ENCODE results near the gene C1QTNF12.
A peak's percentile ranks its signal among the peaks of the same experiment; 100 is the strongest.

The C1QTNF12 gene

GRCh38 chr1:1232796-1233566, 13.5 kb downstream of the C1QTNF12 start:
- H3K27ac ChIP-seq, result peak overlapping the region; percentile 97
- TF ChIP-seq, protein P1, sequence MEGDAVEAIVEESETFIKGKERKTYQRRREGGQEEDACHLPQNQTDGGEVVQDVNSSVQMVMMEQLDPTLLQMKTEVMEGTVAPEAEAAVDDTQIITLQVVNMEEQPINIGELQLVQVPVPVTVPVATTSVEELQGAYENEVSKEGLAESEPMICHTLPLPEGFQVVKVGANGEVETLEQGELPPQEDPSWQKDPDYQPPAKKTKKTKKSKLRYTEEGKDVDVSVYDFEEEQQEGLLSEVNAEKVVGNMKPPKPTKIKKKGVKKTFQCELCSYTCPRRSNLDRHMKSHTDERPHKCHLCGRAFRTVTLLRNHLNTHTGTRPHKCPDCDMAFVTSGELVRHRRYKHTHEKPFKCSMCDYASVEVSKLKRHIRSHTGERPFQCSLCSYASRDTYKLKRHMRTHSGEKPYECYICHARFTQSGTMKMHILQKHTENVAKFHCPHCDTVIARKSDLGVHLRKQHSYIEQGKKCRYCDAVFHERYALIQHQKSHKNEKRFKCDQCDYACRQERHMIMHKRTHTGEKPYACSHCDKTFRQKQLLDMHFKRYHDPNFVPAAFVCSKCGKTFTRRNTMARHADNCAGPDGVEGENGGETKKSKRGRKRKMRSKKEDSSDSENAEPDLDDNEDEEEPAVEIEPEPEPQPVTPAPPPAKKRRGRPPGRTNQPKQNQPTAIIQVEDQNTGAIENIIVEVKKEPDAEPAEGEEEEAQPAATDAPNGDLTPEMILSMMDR (conservative IDR thresholded peaks at IDR 0.05), result no peak

DNA sequence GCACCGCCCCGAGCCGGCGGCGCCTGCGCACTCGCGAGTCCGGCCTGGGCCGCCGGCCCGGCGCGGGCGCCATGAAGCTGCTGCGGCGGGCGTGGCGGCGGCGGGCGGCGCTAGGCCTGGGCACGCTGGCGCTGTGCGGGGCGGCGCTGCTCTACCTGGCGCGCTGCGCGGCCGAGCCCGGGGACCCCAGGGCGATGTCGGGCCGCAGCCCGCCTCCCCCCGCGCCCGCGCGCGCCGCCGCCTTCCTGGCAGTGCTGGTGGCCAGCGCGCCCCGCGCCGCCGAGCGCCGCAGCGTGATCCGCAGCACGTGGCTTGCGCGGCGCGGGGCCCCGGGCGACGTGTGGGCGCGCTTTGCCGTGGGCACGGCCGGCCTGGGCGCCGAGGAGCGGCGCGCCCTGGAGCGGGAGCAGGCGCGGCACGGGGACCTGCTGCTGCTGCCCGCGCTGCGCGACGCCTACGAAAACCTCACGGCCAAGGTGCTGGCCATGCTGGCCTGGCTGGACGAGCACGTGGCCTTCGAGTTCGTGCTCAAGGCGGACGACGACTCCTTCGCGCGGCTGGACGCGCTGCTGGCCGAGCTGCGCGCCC, 14.2 kb downstream of the C1QTNF12 start, which contains the start of gene B3GALT6:
Gene B3GALT6 (plus strand): TSS at position 30 of the 588 bp plus-strand sequence. CDS start 42 bp downstream, at position 72.
- TF ChIP-seq, protein P1 (conservative IDR thresholded peaks at IDR 0.05), result no peak
- H3K27ac ChIP-seq, result peak within 1 kb of the TSS; percentile 97

DNA sequence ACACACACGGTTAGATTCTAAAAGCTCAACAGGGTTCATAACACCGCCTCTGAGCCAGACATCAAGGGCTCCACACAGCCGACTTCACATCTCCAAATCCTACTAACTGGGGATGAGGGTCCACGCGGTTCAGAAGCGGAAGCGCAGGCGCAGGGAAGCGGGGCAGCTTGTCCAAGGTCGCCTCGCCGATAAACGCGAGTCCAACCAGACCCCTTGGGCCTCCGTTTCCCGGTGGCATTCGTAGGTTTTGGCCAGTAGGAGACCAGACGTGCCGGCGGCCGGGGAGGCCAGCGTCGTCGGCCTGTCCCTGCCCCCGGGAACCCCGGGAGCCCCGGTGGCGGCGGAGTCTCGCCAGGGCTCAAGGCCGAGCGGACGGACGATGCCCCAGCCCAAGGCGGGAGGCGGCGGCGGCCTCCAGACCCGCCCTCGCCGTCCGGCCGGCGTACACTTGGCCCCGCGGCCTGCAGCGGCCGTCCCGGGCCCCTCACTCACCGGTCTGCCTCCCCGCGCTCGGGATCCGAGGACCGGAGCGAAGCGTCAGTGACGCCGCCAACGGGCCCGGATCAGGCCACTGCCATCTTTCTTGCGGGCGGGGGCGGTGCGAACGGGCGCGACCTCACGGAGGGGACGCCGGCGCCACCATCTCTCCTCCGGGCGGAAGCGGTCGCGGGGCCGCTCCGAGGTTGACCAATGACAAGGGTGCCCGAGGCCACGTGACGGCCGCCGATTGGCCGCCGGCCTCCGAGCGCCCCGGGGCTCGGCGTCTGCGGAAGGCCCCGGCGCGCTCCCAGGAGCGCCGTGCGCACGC, 14.9 kb downstream of the C1QTNF12 start, which contains the start of gene SDF4:
Gene SDF4 (minus strand): TSS at position 602 of the 808 bp plus-strand sequence. CDS start 3,229 bp downstream, outside the sequence.
- peak within 1 kb of the TSS; percentile 97 for H3K27ac ChIP-seq
- TF ChIP-seq, protein P1 (conservative IDR thresholded peaks at IDR 0.05), result no peak

DNA sequence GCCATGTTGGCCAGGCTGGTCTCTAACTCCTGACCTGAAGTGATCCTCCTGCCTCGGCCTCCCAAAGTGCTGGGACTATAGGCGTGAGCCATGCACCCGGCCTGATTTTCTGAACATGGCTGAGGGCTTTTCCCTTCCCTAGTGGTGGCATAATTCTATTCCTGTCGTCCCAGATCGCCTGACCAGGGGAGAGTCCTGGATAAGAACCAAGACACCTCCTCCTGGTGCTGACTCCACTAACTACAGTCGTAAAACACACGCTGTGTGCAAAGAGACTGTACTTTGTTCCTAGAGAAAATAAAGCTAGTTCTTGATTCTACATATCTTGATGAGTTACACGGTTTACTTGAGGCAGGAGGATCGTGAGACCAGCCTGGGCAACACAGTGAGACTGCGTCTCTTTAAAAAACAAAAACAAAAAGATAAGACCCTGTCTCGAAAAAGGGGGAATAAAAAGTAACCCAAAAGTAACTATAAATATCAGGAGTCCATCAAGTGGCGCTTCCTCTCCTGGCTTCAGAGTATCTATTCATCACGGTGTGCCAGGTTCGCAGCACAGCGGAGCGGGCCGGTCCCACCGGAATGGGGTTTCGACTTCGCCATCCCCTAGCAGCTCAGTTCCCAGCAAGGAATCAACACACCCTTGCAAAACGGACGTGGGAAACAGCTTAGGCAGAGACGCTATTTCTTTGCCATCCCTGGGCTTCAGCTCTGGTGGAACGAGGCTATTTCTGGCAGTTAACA, 15.7 kb downstream of the C1QTNF12 start:
- TF ChIP-seq, protein P1 (conservative IDR thresholded peaks at IDR 0.05), result peak; percentile 51
- peak overlapping the region; percentile 97 for H3K27ac ChIP-seq

- H3K27ac ChIP-seq, result peak overlapping the region; percentile 97
- TF ChIP-seq, protein P1 (conservative IDR thresholded peaks at IDR 0.05), result no peak
Measured at GRCh38 chr1:1229770-1230169, 16.8 kb downstream of the C1QTNF12 start.

- TF ChIP-seq, protein P1 (conservative IDR thresholded peaks at IDR 0.05), result no peak
- H3K27ac ChIP-seq, result no peak overlapping the region
Measured at GRCh38 chr1:1228596-1229321, 17.8 kb downstream of the C1QTNF12 start.
